GOT3 (cell line): ENCODE results near the gene HOMER2.
"Not testable (repeated sequence)": the region's sequence is repeated elsewhere in the genome, so short reads cannot be mapped to it uniquely, and the experiment has no call there.

ENCODE experiments used
- DNase-seq: peaks from one replicate; lab custom pipeline; 2025; ENCODE audit warnings: mixed read lengths; lab: John Stamatoyannopoulos, UW

The HOMER2 gene

GRCh38 chr15:82831894-82832600 is 120.5 kb downstream of the HOMER2 start:
- DNase-seq: no peak

GRCh38 chr15:82830427-82831173 is 121.9 kb downstream of the HOMER2 start:
- no peak for DNase-seq

- no peak for DNase-seq
Observed at GRCh38 chr15:82829234-82829633, 123.3 kb downstream of the HOMER2 start.

GRCh38 chr15:82828075-82828474 is 124.4 kb downstream of the HOMER2 start:
- no peak for DNase-seq

- no peak for DNase-seq
Observed at GRCh38 chr15:82823049-82823448, 129.5 kb downstream of the HOMER2 start.

GRCh38 chr15:82821851-82822250 is 130.7 kb downstream of the HOMER2 start:
- not testable (repeated sequence) for DNase-seq

- not testable (repeated sequence) for DNase-seq
Observed at GRCh38 chr15:82821396-82821795, 131.1 kb downstream of the HOMER2 start.

- DNase-seq: no peak
Observed at GRCh38 chr15:82820128-82820527, 132.4 kb downstream of the HOMER2 start.

GRCh38 chr15:82812994-82813393 is 139.5 kb downstream of the HOMER2 start:
- DNase-seq: no peak

GRCh38 chr15:82810890-82811426 is 141.6 kb downstream of the HOMER2 start:
- DNase-seq: no peak

GRCh38 chr15:82810061-82810889 is 142.2 kb downstream of the HOMER2 start:
- DNase-seq: no peak

- DNase-seq: peak; percentile 85
Observed at GRCh38 chr15:82809308-82810060, 143.0 kb downstream of the HOMER2 start, which contains the start of gene WHAMM. WHAMM (plus strand) TSS chr15:82809628; CDS start chr15:82809727, 99 bp downstream.

- DNase-seq: no peak
Observed at GRCh38 chr15:82808634-82809041, 143.9 kb downstream of the HOMER2 start.

- DNase-seq: no peak
Observed at GRCh38 chr15:82807920-82808633, 144.4 kb downstream of the HOMER2 start.

- no peak for DNase-seq
Observed at GRCh38 chr15:82805994-82806406, 146.5 kb downstream of the HOMER2 start, which contains the start of gene FSD2. FSD2 (minus strand) TSS chr15:82806069; CDS start chr15:82787390, 18,679 bp downstream.

- DNase-seq: no peak
Observed at GRCh38 chr15:82804575-82804949, 148.0 kb downstream of the HOMER2 start.

- no peak for DNase-seq
Observed at GRCh38 chr15:82803793-82804574, 148.5 kb downstream of the HOMER2 start.

GRCh38 chr15:82802497-82802896 is 150.0 kb downstream of the HOMER2 start:
- DNase-seq: no peak

GRCh38 chr15:82799183-82799841 is 153.2 kb downstream of the HOMER2 start:
- no peak for DNase-seq
